SK-N-SH (cell line): Measurements from ENCODE around the gene CCSER1. TPM values are rescaled to one million over a fixed set of nuclear protein-coding genes. Genes with fewer than 3 reads are reported as not detected.

Experiments used
- CTCF ChIA-PET: fragments of 300-600, 350-600 bp; formaldehyde crosslinking; extraction: SDS; loops from one replicate; lab custom pipeline; 2021; lab: Yijun Ruan, JAX
- POLR2A ChIA-PET: fragments of 350-600 bp; sonication (Branson Sonifier 250); formaldehyde crosslinking; extraction: SDS; loops from one replicate; lab custom pipeline; 2020; ENCODE audit warnings: antibody characterized with exemption, inconsistent platforms; lab: Yijun Ruan, JAX
- DNase-seq: peaks from one replicate; pipeline ENCODE4 v3.0.0; 2012
- H2AFZ ChIP-seq: fragments of 200-600 bp; sonication (generic); 2 replicates; pipeline ENCODE4 v1.8.1; 2016; ENCODE audit warnings: antibody characterized with exemption, mild to moderate bottlenecking, low read depth
- H3F3A ChIP-seq: fragments of 200-600 bp; sonication (generic); replicated peaks from 2 replicates; pipeline ENCODE3; 2016; ENCODE audit warnings: antibody characterized with exemption, mild to moderate bottlenecking; ENCODE audit not compliant: insufficient read depth
- H3K27ac ChIP-seq, 2 experiments: fragments of 200-500 bp in 1 of 2; fragments of 200-600 bp in 1 of 2; sonication (Bioruptor generic) in 1 of 2; sonication (generic), shearing (Covaris generic) in 1 of 2; 2 replicates each; pipeline versions ENCODE4 v1.5.1 to v1.6.1; 2014 to 2016; ENCODE audit warnings: low read depth in 2 of 2, inconsistent platforms in 1 of 2, low read length in 1 of 2, mild to moderate bottlenecking in 1 of 2, mixed read lengths in 1 of 2
- H3K27me3 ChIP-seq: fragments of 200-600 bp; sonication (generic), shearing (Covaris generic); 2 replicates; pipeline ENCODE4 v1.6.1; 2016; ENCODE audit warnings: mixed run types; ENCODE audit not compliant: insufficient read depth
- H3K36me3 ChIP-seq, 2 experiments: fragments of 200-500 bp in 1 of 2; fragments of 200-600 bp in 1 of 2; sonication (Bioruptor generic) in 1 of 2; sonication (generic) in 1 of 2; replicated peaks in 1 of 2; 2 replicates each; pipeline versions ENCODE3 to v1.5.1; 2014 to 2016; ENCODE audit warnings: low read length in 1 of 2, mild to moderate bottlenecking in 1 of 2; ENCODE audit not compliant: insufficient read depth in 2 of 2, control insufficient read depth in 1 of 2
- H3K4me1 ChIP-seq, 2 experiments: fragments of 200-500 bp in 1 of 2; fragments of 200-600 bp in 1 of 2; sonication (Bioruptor generic) in 1 of 2; sonication (generic), shearing (Covaris generic) in 1 of 2; 2 replicates each; pipeline versions ENCODE4 v1.5.1 to v1.6.1; 2014 to 2016; ENCODE audit warnings: low read depth in 1 of 2, low read length in 1 of 2, mixed run types in 1 of 2; ENCODE audit not compliant: insufficient read depth in 2 of 2, control insufficient read depth in 1 of 2
- H3K4me2 ChIP-seq: fragments of 200-600 bp; sonication (generic), shearing (Covaris generic); 2 replicates; pipeline ENCODE4 v1.6.1; 2017; ENCODE audit warnings: mixed run types
- H3K4me3 ChIP-seq, 2 experiments: fragments of 200-500 bp in 1 of 2; fragments of 200-600 bp in 1 of 2; sonication (Bioruptor generic) in 1 of 2; sonication (generic), shearing (Covaris generic) in 1 of 2; 2 replicates each; pipeline versions ENCODE4 v1.5.1 to v1.8.1; 2014 to 2016; ENCODE audit warnings: low read depth in 2 of 2, inconsistent platforms in 1 of 2, low read length in 1 of 2, mild to moderate bottlenecking in 1 of 2, mixed read lengths in 1 of 2, moderate library complexity in 1 of 2
- H3K79me2 ChIP-seq: fragments of 200-600 bp; sonication (generic); 2 replicates; pipeline ENCODE4 v1.8.1; 2017; ENCODE audit warnings: mild to moderate bottlenecking; ENCODE audit not compliant: insufficient read depth
- H3K9ac ChIP-seq: fragments of 200-600 bp; sonication (generic); 2 replicates; pipeline ENCODE4 v1.6.1; 2017; ENCODE audit warnings: mixed run types
- H3K9me2 ChIP-seq: fragments of 200-600 bp; sonication (generic); 2 replicates; pipeline ENCODE4 v1.6.1; 2017; ENCODE audit warnings: mixed run types
- H3K9me3 ChIP-seq: fragments of 200-600 bp; sonication (generic); 2 replicates; pipeline ENCODE4 v1.6.1; 2017; ENCODE audit warnings: mixed run types, mild to moderate bottlenecking, moderate library complexity
- H4K20me1 ChIP-seq: fragments of 200-600 bp; sonication (generic); 2 replicates; pipeline ENCODE4 v1.6.1; 2017; ENCODE audit warnings: mild to moderate bottlenecking, mixed run types; ENCODE audit not compliant: insufficient read depth
- CTCF ChIP-seq: fragments of 200-600 bp; sonication (generic); IDR thresholded peaks from 2 replicates; pipeline ENCODE4 v1.6.1; 2017; ENCODE audit warnings: antibody characterized with exemption, mild to moderate bottlenecking, moderate library complexity
- EZH2phosphoT487 ChIP-seq: fragments of 200-600 bp; sonication (generic); IDR thresholded peaks from 2 replicates; pipeline ENCODE4 v1.6.1; 2017; ENCODE audit warnings: low read depth, mixed run types, mild to moderate bottlenecking, antibody characterized with exemption, moderate library complexity, borderline replicate concordance
- FOSL2 ChIP-seq: IDR thresholded peaks from 2 replicates; pipeline ENCODE4 v1.4.0; 2012; ENCODE audit warnings: low read depth, mild to moderate bottlenecking, moderate library complexity, borderline replicate concordance
- IRF3 ChIP-seq: fragments of 150-350 bp; IDR thresholded peaks from 2 replicates; pipeline ENCODE4 v1.6.1; 2016; ENCODE audit warnings: mild to moderate bottlenecking, low read depth, low read length
- JUND ChIP-seq: IDR thresholded peaks from 2 replicates; pipeline ENCODE4 v1.4.0; 2012
- NFIC ChIP-seq: IDR thresholded peaks from 2 replicates; pipeline ENCODE4 v1.4.0; 2012; ENCODE audit warnings: borderline replicate concordance
- PBX3 ChIP-seq: IDR thresholded peaks from 2 replicates; pipeline ENCODE4; 2012
- RAD21 ChIP-seq: IDR thresholded peaks from 2 replicates; pipeline ENCODE4 v1.6.1; 2012; ENCODE audit warnings: mild to moderate bottlenecking, low read length
- RCOR1 ChIP-seq: fragments of 150-350 bp; IDR thresholded peaks from 2 replicates; pipeline ENCODE4 v1.6.1; 2017; ENCODE audit warnings: antibody characterized with exemption, low read length
- RFX5 ChIP-seq: IDR thresholded peaks from 2 replicates; pipeline ENCODE4 v1.6.1; 2012; ENCODE audit warnings: mild to moderate bottlenecking, improper control_type of control experiment, low read length
- SMC3 ChIP-seq: IDR thresholded peaks from 2 replicates; pipeline ENCODE4 v1.6.1; 2012; ENCODE audit warnings: low read depth, low read length, improper control_type of control experiment
- TCF12 ChIP-seq: IDR thresholded peaks from 2 replicates; pipeline ENCODE4 v1.4.0; 2012
- USF2 ChIP-seq: fragments of 150-350 bp; IDR thresholded peaks from 2 replicates; pipeline ENCODE4 v1.6.1; 2017; ENCODE audit warnings: antibody characterized with exemption, low read length, low read depth, borderline replicate concordance
- WGBS: methylation state at CpG from one replicate; pipeline ENCODE4 v1.1.6; 2017; ENCODE audit warnings: low lambda C conversion rate; 5-methylcytosine and 5-hydroxymethylcytosine counted together
- polyA plus RNA-seq, 3 experiments: library from polyadenylated mRNA; depleted of rRNA; stranded (reverse); fragments of >200 nt; gene quantifications; 2 replicates each; pipeline ENCODE4 v1.2.3, GENCODE V29; 2012

Gene CCSER1
- polyA plus RNA-seq, 1 of the 3 experiments (the other 2 are of a cell fraction): 0.05 TPM

GRCh38 chr4:90113881-90114457, 13.2 kb upstream of the CCSER1 start:
- TF ChIP-seq USF2: no peak
- TF ChIP-seq FOSL2: no peak
- TF ChIP-seq EZH2phosphoT487: no peak
- TF ChIP-seq SMC3: no peak
- no peak for TF ChIP-seq RAD21
- no peak for TF ChIP-seq NFIC
- no peak for TF ChIP-seq RFX5
- TF ChIP-seq RCOR1: no peak
- TF ChIP-seq IRF3: no peak
- no peak for TF ChIP-seq PBX3
- no peak for TF ChIP-seq JUND
- no peak for TF ChIP-seq TCF12
- no peak for TF ChIP-seq CTCF

More at GRCh38 chr4:90113881-90114457, 13.2 kb upstream of the CCSER1 start:
- Histone ChIP-seq H2AFZ (no peak overlapping the region), H4K20me1 (no peaks in the 10 kb centered on the region), H3K4me1 (no peaks in the 10 kb centered on the region), H3K9me2 (no peaks in the 10 kb centered on the region), H3K9me3 (no peaks in the 10 kb centered on the region), H3F3A (no peaks in the 10 kb centered on the region), H3K27ac (no peak overlapping the region), H3K27me3 (no peaks in the 10 kb centered on the region), H3K9ac (no peak overlapping the region), H3K4me2 (no peak overlapping the region), H3K79me2 (no peaks in the 10 kb centered on the region), H3K36me3 (no peaks in the 10 kb centered on the region), H3K4me3 (no peak overlapping the region)
- ChIA-PET CTCF (no interaction called here), POLR2A (no interaction called here)
- no peak for DNase-seq
- WGBS: 76% methylated on average over 2 of the region's 2 CpGs
